NCI-H524 treated with DMSO at 0.1 percent for 48 hours (cell line): ENCODE measurements around the gene FOXN3.
"Not testable (repeated sequence)": the region's sequence is repeated elsewhere in the genome, so short reads cannot be mapped to it uniquely, and the experiment has no call there.

Experiments
- DNase-seq: peaks from one replicate; lab custom pipeline; 2025; lab: John Stamatoyannopoulos, UW

The FOXN3 gene

DNA sequence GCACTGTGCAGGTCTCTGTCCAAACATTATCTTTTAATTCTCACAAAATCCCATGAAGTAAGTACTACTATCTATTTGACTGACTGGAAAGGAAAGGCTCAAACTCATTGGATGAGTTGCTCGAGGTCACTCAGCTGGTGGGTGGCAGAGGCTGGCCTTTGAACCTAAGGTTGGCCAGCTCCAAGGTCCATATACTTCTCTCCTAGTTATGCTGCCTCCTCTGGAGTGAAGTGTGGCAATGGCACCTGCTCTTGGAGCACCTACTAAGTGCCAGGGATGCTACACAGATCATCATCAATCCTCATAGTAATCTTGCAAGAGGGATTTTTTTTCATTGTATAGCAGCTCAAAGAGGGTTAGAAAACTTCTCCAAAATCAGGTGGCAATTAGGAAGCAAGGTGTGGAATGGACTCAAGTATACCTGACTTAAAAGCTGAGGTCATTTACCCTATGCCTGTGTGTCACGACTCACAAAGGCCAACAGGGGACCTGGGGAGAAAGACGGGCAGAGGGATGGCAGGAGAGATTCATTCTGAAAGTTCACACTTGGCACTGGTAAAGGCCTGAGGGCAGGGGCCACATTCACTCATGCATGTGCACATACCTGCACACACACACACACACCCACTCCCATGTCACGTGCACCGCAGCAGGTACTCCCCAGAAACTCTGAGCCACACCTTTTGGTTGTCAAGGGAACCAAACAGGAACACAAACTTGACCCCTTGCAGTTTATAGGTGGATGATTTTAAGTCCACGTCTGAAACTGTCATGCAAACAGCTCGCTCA lies 146.4 kb downstream of the FOXN3 start:
- DNase-seq, result no peak

DNA sequence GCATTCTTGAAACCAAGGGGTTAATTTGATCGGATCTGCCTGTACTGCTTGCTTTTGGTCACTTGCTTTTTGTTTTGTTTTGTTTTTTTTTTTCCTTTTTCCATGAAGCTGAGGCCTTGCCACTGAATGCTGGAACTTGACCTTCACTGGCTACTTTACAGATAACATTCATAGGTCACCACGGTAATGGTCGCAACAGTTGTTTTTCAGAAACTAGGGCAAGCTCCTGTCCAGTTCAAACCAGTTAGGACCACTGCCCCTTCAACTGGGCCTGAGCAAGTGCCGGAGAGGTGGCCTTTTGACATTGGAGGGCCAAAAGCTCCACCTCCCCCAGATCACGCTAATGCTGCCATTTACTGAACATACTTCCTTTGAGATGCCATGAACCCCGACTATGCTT lies 147.6 kb downstream of the FOXN3 start:
- DNase-seq, result no peak

DNA sequence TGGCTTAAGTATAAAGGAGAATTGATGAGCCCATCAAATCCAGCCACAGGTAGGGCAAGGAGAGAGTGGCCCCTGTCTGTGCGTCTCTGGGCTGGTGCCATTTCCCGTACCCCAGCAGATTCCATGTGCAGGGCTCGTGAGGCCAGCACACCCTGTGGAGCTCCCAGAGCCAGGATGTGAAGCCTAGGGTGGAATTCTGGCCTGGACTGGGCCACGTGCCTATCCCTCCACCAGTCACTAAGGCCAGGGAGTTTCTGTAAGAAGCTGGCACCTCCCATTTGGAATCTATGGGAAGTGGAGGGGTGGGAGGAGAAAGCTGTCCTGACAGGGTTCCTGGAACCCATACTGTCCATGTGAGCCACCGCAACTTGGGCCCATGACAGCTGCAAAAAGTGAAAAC lies 148.5 kb downstream of the FOXN3 start:
- DNase-seq, result no peak

DNA sequence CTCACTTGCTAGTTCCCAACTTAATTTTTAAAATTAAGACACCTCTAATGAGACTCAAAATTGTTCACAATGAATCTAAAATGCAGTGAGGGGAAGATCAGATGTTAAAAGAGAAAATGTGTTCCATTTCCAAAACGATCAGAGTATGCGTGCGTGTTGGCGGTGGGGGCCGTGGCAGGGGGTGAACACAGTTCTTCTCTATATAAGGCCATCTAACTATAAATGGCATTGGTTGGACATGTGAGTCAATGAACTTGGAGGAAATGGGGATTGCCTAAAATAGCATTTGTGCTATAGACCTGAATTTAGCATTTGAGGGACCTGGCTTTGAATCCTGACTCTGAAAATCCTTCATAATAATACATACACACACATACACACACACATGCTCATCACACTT lies 149.4 kb downstream of the FOXN3 start:
- no peak for DNase-seq

DNA sequence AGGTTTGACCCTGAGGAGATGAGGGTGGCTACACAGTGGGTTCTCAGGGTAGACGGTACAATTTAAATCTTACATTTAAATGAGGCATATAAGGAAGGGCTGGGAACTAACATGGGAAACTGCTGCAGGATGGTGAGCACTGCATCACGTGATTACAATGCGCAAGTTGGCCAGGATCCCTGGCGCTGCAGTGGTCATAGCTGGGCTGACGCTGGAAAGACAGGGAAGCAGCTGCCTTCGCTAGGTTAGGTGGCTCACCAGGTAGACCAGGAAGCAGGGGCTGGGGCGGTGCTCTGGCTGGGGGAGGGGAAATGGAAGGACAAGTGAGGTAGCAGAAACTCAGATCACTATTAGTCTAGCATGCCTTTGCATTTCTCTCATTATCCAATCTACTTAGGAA lies 149.9 kb downstream of the FOXN3 start:
- no peak for DNase-seq

DNA sequence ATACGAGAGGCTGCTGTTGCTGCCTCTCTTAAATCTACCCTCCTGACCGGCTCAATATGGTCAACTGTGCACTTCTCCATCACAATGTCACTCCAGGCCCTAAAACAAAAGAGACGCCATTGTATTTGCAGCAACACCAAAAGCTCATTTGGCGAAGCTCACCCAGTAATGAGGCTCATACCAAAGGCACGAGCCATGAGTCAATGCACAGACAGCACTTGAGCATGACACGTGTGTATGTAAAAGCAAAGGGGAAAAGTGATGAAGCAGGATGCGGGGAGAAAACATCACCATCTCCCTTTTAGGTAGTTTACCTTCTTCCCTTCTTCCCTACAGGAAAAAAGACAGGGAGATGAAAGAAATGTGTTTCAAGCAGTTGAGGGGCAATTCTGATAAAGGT lies 150.3 kb downstream of the FOXN3 start:
- DNase-seq, result no peak

DNA sequence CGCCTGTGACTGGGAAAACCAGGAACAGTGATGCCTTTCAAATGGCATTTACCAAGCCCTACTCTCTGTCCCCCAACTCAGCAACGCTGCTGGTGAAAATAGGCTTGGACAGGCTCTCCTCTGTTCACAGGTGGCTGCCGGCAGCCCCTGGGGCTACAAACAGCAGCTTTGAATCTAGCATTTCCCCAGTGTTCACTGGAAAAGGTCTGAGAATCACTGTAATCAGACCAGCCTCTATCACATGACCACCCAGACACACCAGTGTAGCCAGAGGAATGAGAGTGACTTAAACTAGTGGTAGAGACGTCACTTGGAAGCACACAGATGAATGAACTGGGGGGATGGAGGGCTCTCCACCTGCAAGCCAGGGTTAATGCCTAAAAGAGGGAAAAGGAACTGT lies 151.8 kb downstream of the FOXN3 start:
- DNase-seq, result no peak

DNA sequence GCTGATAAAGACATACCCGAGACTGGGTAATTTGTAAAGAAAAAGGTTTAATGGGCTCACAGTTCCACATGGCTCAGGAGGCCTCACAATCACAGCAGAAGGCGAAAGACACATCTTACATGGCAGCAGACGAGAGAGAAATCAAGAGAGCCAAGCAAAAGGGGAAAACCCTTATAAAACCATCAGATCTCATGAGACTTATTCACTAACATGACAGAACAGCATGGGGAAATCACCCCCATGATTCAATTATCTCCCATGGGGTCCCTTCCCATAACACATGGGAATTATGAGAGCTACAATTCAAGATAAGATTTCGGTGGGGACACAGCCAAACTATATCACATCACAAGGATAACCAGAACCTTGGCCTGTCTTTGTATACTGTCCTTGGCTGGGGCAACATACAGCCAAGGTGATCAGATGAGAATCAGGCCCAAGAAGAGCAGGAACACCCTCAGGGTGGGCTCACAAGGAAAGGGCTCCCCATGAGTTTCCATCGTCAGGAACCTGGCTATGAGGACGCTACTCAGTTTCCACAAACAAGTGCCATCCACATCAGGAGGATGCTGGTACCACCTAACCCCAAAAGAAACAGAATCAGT lies 152.7 kb downstream of the FOXN3 start:
- no peak for DNase-seq

DNA sequence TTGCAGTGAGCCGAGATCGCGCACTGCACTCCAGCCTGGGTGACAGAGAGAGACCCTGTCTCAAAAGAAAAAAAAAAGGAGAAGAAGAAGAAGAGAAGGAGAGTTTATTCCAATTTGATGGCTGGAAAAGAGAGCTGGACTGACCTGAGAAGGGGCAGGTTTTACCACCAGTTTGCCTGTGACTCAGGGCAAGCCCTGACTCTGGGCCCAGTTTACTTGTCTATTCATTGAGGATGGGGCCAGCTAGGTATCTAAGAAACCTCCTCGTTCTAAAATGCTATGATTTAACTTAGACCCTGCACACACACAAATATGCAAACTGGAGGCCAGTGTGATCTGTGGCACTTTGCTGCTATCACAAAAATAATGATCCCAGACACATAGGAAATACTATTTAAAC lies 155.0 kb downstream of the FOXN3 start:
- DNase-seq, result no peak

DNA sequence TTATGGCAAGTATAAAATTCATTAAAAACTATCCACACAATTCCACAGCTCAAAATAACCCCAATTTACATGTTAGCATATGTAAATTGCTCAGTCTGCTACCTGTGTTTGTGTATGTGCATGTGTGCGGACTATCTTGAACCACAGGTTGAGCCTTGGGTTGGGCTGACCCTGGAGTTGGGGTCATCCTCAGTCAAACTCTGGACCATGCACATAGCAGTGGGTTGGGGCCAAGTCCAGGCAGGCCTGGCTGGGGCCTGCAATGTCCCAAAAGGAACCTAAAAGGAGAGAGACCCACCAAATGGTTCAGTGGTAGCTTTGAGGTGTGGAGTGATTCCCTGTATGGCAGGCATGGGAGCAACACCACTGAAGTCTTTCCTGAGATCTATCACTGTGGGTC lies 156.1 kb downstream of the FOXN3 start:
- DNase-seq, result no peak

DNA sequence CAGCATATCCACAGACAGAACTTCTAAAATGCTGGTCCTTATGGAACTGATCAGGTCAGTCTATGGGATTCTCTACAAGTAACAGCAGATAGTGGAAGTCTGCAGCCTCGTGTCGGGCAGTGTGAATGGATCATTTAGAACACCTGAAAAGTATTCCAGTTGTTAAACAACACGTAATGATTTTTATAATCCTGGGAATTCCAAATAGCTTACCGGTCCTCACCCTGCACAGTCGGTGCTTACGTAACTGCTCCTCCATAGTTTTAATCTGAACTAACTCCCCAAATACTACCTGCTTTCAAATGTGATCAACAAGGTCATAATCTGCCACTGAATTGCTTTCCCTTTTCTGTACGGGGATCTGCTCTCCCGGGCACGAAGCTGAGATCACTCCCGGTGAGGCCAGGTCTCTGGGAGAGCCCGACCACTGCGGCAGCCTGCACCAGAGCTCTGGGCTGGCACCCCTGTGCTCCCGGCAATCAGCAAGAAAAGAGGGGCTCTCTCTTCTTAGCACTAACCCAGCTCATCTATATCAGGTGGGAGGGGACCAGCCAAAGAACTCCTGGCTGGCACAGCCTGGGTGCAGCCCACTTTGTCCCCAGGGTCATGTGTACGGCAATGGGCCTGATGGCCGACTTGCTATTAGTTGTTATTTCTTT lies 157.0 kb downstream of the FOXN3 start:
- DNase-seq, result no peak

DNA sequence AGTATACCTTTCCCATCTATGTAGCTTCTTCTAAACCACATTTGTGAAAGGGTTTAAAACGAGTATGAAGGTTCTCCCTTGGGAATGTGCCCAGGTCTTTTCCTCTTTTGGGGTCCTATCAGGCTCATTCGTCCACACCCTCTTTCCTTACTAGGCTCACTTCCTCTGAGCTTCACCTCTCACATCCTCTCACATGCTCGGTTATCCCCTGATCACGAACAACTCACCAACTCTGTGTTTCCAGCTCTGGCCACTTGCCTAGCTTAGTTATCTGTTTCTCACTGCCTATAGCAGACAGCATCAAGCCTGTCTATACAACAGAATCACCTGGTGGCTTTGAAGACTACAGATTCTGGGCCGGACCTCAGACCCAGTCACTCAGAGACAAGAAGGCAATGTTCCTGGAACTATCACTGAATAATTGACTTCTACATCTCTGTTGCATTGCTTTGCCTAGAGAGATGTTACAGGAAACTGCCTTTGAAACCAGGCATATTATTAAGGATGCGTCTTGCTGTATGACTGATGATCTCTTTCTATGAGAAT lies 158.2 kb downstream of the FOXN3 start:
- DNase-seq, result no peak

DNA sequence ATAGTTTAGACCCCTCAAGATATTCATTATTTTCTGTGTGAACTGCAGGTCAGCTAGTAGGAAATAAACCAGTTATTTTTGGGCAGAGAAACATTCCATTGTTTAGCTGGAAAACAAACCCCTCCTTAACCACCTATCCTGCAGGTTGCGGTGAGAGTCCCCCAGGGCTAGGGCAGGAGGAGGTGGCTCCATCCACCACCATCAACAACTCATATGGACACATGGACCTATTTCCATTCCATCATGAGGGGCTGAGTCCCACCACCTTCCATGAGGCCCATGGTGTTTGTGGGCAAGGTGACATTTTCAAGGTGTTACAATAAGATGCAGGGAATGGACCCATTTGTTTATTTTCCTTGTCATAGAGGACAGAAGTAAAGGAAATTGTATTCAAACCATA lies 160.1 kb downstream of the FOXN3 start:
- no peak for DNase-seq

DNA sequence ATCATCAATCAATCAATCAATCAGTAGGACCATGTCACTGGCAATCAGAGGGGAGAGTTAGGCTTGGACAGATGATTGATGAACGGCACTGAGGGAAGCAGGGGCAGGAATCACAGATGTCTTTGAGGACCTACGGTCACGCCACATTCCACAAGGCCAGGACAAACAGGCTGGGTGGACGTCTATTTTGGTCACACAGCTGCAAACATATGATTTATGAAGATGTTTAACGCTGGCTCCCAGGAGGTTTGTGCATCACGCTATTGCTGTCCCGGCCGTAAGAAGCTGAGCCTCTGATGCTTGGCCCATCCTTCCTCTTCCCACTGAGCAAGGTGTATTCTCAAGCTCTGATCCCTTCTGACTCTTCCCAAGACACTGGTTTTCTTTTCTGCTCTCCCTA lies 160.8 kb downstream of the FOXN3 start:
- no peak for DNase-seq

DNA sequence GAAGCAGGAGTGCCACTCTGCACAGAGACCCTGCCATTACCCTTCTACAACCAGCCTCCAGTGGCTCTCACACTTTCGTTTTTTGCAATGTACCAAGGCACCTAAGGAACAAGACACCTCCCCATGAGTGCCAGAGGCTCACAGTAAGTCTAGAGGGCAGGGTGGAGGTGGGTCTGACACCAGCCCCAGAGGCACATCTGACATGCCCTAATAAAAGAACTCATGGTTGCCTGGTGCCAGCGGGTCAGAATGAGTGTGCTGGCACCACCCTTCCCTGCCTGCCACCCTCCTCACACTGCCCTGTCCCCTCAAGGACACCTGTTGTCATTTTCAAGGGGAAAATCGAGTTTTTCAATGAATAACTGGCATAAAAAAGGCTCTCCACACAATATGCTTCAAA lies 161.2 kb downstream of the FOXN3 start:
- DNase-seq, result no peak

DNA sequence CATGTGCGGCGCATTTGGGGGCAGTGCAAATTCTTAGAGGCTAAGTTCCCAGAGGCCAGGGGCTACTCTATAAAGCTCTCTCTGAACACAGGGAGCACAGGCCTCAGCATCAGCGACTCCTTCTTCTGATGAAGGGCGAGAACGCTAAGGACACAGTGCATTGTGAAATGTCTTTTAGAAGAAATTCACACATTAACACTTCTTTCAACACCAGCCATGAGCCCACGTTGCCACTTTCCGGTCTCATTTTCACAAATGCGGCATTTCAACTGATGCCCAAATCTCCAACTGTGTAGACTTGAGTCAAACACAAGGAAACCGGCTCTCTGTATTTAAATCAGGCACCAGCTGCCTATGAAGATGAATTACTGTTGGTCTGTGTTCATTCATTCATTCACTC lies 162.0 kb downstream of the FOXN3 start:
- no peak for DNase-seq

DNA sequence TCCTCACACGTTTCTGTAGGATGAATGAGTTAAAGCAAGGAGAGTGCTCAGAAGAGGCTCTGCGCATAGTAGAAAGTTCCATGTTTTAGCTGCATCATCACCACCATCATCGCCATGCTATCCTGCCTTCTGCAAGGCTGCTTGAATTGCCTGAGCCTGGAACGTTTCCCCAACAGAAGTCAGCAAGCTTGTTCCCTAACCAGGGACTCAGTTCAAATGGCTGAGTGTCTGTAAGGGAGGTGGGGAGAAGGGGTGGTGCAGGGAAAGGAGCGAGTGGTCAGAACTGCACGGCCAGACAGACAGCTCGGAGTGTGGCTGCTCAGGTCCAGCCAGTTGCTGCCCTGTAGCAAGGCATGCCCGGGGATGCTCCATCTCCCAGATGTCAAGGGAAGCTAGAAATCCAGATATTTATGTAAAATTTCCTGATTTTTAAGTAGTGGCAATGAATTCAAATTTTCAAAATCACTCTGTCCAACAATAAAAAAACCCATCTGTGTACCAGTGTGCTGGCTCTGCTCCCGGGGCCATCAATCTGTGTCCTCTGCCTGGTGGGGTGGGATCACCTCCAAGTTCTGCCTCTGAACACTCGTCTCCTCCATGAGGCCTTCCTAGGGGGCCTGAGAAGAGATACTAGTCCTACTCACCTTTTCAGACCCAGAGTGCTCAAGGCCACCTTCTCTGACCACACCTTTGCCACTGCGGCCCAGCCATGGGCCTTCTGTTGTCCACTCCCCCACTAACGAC lies 162.7 kb downstream of the FOXN3 start:
- DNase-seq, result no peak

DNA sequence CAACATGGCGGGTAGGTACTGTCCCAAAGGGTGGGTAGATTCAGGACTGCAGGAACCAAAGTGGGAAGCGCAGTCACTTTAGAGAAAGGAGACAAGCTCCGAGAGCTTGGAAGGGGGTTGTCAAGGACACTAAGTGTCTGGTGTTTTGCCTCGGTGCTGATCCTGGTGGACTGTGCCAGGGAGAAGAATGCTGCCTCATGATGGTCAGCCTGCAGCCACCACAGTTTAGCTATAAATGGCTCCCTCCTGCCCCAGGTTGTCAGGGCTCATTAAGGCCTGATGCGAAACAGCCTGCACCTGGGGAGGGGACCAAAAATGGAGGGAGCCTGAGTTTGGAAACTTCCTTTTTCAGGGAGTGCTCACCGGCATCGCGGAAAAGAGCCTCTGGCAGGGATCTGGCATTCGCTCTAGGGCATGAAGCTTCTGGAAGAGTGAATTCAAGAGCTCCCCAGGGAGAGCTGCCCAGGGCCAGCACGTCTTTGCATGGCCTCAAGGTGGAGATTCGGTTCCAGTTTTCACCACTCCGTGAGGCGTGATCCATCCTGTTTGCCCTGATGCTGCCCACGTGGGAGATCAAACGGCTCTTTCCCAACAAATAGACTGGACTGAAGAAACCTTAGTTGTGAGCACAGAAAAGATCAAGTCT lies 164.0 kb downstream of the FOXN3 start:
- DNase-seq, result no peak

DNA sequence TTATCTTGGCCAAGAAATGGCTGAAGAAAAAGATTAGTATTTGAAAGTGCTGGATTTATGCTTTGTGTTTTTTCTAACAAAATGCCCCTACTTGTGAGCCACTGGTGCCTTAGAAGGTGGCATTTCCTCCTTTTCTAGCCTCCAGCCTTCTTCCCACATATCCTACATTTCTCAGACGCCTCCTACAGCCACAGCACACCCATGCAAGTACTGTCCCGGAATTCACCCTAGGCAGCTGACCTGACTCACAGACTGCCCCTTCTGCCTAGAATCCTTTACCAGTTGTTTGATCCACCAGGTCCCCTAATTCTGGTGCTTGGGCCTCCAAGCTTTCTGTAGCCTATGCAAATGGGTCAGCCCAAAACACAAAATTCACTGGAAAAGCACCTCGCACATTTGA lies 166.0 kb downstream of the FOXN3 start:
- DNase-seq, result no peak

DNA sequence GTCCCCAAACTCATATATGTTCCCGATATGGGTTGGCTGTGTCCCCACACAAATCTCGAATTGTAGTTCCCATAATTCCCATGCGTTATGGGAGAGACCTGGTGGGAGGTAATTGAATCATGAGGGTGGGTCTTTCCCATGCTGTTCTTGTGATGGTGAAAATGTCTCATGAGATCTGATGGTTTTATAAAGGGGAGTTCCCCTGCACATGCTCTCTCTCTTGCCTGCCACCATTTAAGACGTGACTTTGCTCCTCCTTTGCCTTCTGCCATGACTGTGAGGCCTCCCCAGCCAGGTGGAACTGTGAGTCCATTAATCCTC lies 166.4 kb downstream of the FOXN3 start:
- not testable (repeated sequence) for DNase-seq

DNA sequence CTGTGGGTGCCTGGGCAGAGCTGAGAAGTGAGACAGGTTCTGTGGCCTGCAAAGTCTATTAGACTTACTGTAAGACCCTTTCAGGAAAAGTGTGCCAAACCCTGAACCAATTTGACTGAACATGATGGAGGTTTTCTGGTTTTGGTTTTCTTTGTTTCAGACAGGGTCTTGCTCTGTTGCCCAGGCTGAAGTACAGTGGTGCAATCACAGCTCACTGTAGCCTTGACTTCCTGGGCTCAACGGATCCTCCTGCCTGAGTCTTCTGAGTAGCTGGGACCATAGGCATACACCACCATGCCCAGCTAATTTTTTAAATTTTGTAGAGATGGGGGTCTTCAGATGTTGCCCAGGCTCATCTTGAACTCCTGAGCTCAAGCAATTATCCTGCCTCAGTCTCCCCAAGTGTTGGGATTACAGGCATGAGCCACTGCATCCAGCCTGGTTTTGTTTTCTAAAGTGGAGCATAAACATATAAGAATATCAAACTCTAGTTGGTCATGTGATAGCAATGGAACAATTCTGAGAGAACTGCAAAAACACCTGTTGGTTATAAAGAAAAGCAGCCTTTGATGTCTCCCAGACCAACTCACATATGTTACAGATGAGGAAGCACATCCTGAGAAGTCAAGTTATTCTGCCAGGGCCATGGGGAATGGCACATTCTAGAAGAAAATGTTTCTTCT lies 166.9 kb downstream of the FOXN3 start:
- DNase-seq, result no peak
